Smooth muscle cell (in vitro differentiated cells): Measurements from ENCODE around the gene SLC27A6. TPM values are rescaled to one million over a fixed set of nuclear protein-coding genes. Genes with fewer than 3 reads are reported as not detected.
A peak's percentile ranks its signal among the peaks of the same experiment; 100 is the strongest.

Experiments used
- DNase-seq: peaks from one replicate; lab custom pipeline; 2025; ENCODE audit not compliant: unreplicated experiment; lab: John Stamatoyannopoulos, UW
- H2AFZ ChIP-seq: fragments of 200-600 bp; sonication (generic); 2 replicates; pipeline ENCODE4 v1.6.0; 2016; ENCODE audit warnings: antibody characterized with exemption, low read depth, mild to moderate bottlenecking
- H3F3A ChIP-seq: fragments of 200-600 bp; sonication (generic); 2 replicates; pipeline ENCODE4 v1.6.0; 2017; ENCODE audit warnings: antibody characterized with exemption, low read depth
- H3K27ac ChIP-seq: fragments of 200-600 bp; sonication (generic); 2 replicates; pipeline ENCODE4 v1.5.1; 2016; ENCODE audit warnings: low read depth, mild to moderate bottlenecking
- H3K27me3 ChIP-seq: fragments of 200-600 bp; sonication (generic); 2 replicates; pipeline ENCODE4 v1.6.1; 2016; ENCODE audit warnings: low read depth, mild to moderate bottlenecking
- H3K36me3 ChIP-seq: fragments of 200-600 bp; sonication (generic); 2 replicates; pipeline ENCODE4 v1.5.1; 2016; ENCODE audit warnings: low read depth
- H3K4me1 ChIP-seq: fragments of 200-600 bp; sonication (generic); 2 replicates; pipeline ENCODE4 v1.5.1; 2016; ENCODE audit warnings: low read depth
- H3K4me2 ChIP-seq: fragments of 200-600 bp; sonication (generic); 2 replicates; pipeline ENCODE4 v1.6.0; 2016; ENCODE audit warnings: mild to moderate bottlenecking
- H3K4me3 ChIP-seq: fragments of 200-600 bp; sonication (generic); 2 replicates; pipeline ENCODE4 v1.5.1; 2016; ENCODE audit warnings: mild to moderate bottlenecking
- H3K79me2 ChIP-seq: fragments of 200-600 bp; sonication (generic); 2 replicates; pipeline ENCODE4 v1.6.0; 2016; ENCODE audit warnings: low read depth, mild to moderate bottlenecking
- H3K9ac ChIP-seq: fragments of 200-600 bp; sonication (generic); 2 replicates; pipeline ENCODE4 v1.6.0; 2016; ENCODE audit warnings: low read depth
- H3K9me3 ChIP-seq: fragments of 200-600 bp; sonication (generic); replicated peaks from 2 replicates; pipeline ENCODE4 v1.5.1; 2016; ENCODE audit warnings: low read depth
- H4K20me1 ChIP-seq: fragments of 200-600 bp; sonication (generic); 2 replicates; pipeline ENCODE4 v1.6.0; 2016; ENCODE audit warnings: low read depth
- CTCF ChIP-seq: fragments of 200-600 bp; sonication (generic); IDR thresholded peaks from 2 replicates; pipeline ENCODE4 v1.5.1; 2017; ENCODE audit warnings: borderline replicate concordance, mild to moderate bottlenecking, antibody characterized with exemption; ENCODE audit not compliant: insufficient read depth, poor library complexity, severe bottlenecking
- WGBS: methylation state at CpG from one replicate; pipeline ENCODE4 v1.1.7; 2016; ENCODE audit warnings: low lambda C conversion rate; 5-methylcytosine and 5-hydroxymethylcytosine counted together
- polyA plus RNA-seq: library from polyadenylated mRNA; unstranded; fragments of >200 nt; fragmentation: Nextera tagmentation; extraction: Ambion mirVana; gene quantifications from 2 replicates; pipeline ENCODE4 v1.2.1, GENCODE V29; 2016
- total RNA-seq: library from RNA; depleted of rRNA; stranded (reverse); fragments of >200 nt; gene quantifications from 2 replicates; pipeline ENCODE4 v1.2.3, GENCODE V29; 2014

SLC27A6 gene
- total and polyA plus RNA-seq, 2 experiments from 2014 or later: 0.49 to 2.4 TPM

DNA sequence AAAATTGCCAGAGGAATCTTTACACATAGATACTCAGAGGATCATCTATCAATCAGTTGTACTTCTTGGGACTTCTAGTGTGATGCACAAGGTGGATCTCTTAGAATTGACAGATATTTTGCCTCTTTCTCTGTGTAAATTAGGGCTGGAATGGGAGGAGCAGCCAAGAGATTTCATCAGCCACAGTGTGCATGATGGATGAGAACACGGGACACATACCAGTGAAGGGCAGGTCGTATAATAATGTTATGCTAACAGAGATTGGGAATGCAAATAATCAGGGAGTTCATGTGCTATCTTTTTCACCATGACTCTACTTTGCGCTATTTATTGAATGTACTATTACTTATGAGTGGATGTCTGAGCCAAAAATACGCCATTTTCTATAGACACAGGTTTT, 86.0 kb downstream of the SLC27A6 start:
- Histone ChIP-seq H3K9ac (no peak overlapping the region), H3K4me2 (no peak overlapping the region), H2AFZ (no peak overlapping the region), H3K27ac (no peak overlapping the region), H3K27me3 (no peaks in the 10 kb centered on the region), H3K36me3 (no peaks in the 10 kb centered on the region), H3K4me1 (no peaks in the 10 kb centered on the region), H3K9me3 (no peaks in the 10 kb centered on the region), H3K4me3 (no peak overlapping the region), H3F3A (no peaks in the 10 kb centered on the region), H4K20me1 (no peaks in the 10 kb centered on the region), H3K79me2 (no peaks in the 10 kb centered on the region)
- WGBS: 83% methylated on average over 4 of the region's 4 CpGs
- no peak for DNase-seq
- TF ChIP-seq CTCF: no peak

- no peaks in the 10 kb centered on the region for H3F3A ChIP-seq
- H2AFZ ChIP-seq: no peak overlapping the region
- H4K20me1 ChIP-seq: no peaks in the 10 kb centered on the region
- no peaks in the 10 kb centered on the region for H3K79me2 ChIP-seq
- no peak overlapping the region for H3K9ac ChIP-seq
- H3K4me1 ChIP-seq: no peaks in the 10 kb centered on the region
- no peak for DNase-seq
- H3K4me3 ChIP-seq: no peak overlapping the region
- H3K36me3 ChIP-seq: no peaks in the 10 kb centered on the region
- no peaks in the 10 kb centered on the region for H3K27me3 ChIP-seq
- H3K9me3 ChIP-seq: no peaks in the 10 kb centered on the region
- no peak overlapping the region for H3K27ac ChIP-seq
- H3K4me2 ChIP-seq: no peak overlapping the region
- TF ChIP-seq CTCF: peak; percentile 27
Measured at GRCh38 chr5:129053438-129053837, 88.2 kb downstream of the SLC27A6 start.

- TF ChIP-seq CTCF: no peak
- H3K79me2 ChIP-seq: no peaks in the 10 kb centered on the region
- H3F3A ChIP-seq: no peaks in the 10 kb centered on the region
- no peak overlapping the region for H3K9ac ChIP-seq
- DNase-seq: no peak
- peaks cover 6% of the 10 kb centered on the region for H3K27me3 ChIP-seq
- H3K4me3 ChIP-seq: no peak overlapping the region
- H4K20me1 ChIP-seq: no peaks in the 10 kb centered on the region
- no peak overlapping the region for H3K4me2 ChIP-seq
- no peak overlapping the region for H2AFZ ChIP-seq
- no peaks in the 10 kb centered on the region for H3K9me3 ChIP-seq
- H3K4me1 ChIP-seq: no peaks in the 10 kb centered on the region
- H3K27ac ChIP-seq: no peak overlapping the region
- no peaks in the 10 kb centered on the region for H3K36me3 ChIP-seq
- 85% methylated on average over 3 of the region's 3 CpGs for WGBS
Measured at GRCh38 chr5:129057329-129057728, 92.0 kb downstream of the SLC27A6 start.

DNA sequence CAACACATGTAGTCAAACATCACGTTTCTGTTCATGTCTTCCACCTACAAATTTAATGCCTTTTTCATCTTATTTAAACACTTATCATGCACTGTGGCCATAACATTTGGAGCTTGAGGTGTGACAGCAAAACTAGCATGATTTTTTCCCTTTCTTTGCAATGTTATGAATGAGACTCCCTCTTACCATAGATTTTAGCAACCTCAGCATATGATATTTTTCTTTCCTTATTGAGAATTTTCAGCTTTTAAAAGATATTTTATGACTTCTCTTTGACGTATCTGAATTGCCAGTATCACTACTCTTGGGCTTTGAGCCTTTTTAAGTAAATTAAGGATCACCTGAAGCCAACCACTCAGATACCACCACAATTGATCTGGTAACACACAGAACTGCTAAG, 96.6 kb downstream of the SLC27A6 start:
- TF ChIP-seq CTCF: no peak
- Histone ChIP-seq H3K4me2 (no peak overlapping the region), H3K27me3 (peaks cover 6% of the 10 kb centered on the region), H3K4me3 (no peak overlapping the region), H3K79me2 (no peaks in the 10 kb centered on the region), H4K20me1 (no peaks in the 10 kb centered on the region), H3K4me1 (no peaks in the 10 kb centered on the region), H3K36me3 (no peaks in the 10 kb centered on the region), H3K27ac (no peak overlapping the region), H3K9me3 (no peaks in the 10 kb centered on the region), H2AFZ (no peak overlapping the region), H3K9ac (no peak overlapping the region), H3F3A (no peaks in the 10 kb centered on the region)
- 59% methylated on average over 2 of the region's 2 CpGs for WGBS
- DNase-seq: no peak
